ENCODE data around the gene EPB41L2. TPM values are rescaled to one million over a fixed set of nuclear protein-coding genes. Genes with fewer than 3 reads are reported as not detected.

EPB41L2 gene
- total RNA-seq, 2 experiments from 2014 or later: 40.1 to 40.7 TPM

GRCh38 chr6:130870179-130870880, 192.7 kb downstream of the EPB41L2 start:
- Mint-ChIP-seq H3K27ac (no peak overlapping the region), H3K36me3 (peaks cover 9% of the 10 kb centered on the region), H3K4me1 (no peaks in the 10 kb centered on the region), H3K9me3 (no peaks in the 10 kb centered on the region), H3K4me3 (no peak overlapping the region), H3K27me3 (no peaks in the 10 kb centered on the region)
- no peak for DNase-seq

GRCh38 chr6:130869681-130870080, 193.4 kb downstream of the EPB41L2 start:
- H3K27ac Mint-ChIP-seq: no peak overlapping the region
- peaks cover 10% of the 10 kb centered on the region for H3K36me3 Mint-ChIP-seq
- H3K4me1 Mint-ChIP-seq: no peaks in the 10 kb centered on the region
- H3K9me3 Mint-ChIP-seq: no peaks in the 10 kb centered on the region
- H3K4me3 Mint-ChIP-seq: no peak overlapping the region
- no peaks in the 10 kb centered on the region for H3K27me3 Mint-ChIP-seq
- no peak for DNase-seq

- no peak for DNase-seq
- H3K9me3 Mint-ChIP-seq: no peaks in the 10 kb centered on the region
- no peak overlapping the region for H3K27ac Mint-ChIP-seq
- no peaks in the 10 kb centered on the region for H3K27me3 Mint-ChIP-seq
- H3K4me3 Mint-ChIP-seq: no peak overlapping the region
- peaks cover 10% of the 10 kb centered on the region for H3K36me3 Mint-ChIP-seq
- H3K4me1 Mint-ChIP-seq: no peaks in the 10 kb centered on the region
Observed at GRCh38 chr6:130865793-130866192, 197.3 kb downstream of the EPB41L2 start.

- H3K4me3 Mint-ChIP-seq: no peak overlapping the region
- no peak for DNase-seq
- H3K27ac Mint-ChIP-seq: no peak overlapping the region
- no peaks in the 10 kb centered on the region for H3K27me3 Mint-ChIP-seq
- no peaks in the 10 kb centered on the region for H3K4me1 Mint-ChIP-seq
- H3K36me3 Mint-ChIP-seq: peaks cover 2% of the 10 kb centered on the region
- H3K9me3 Mint-ChIP-seq: no peaks in the 10 kb centered on the region
Observed at GRCh38 chr6:130864344-130864743, 198.7 kb downstream of the EPB41L2 start.

- H3K27ac Mint-ChIP-seq: no peak overlapping the region
- DNase-seq: no peak
- no peaks in the 10 kb centered on the region for H3K9me3 Mint-ChIP-seq
Observed at GRCh38 chr6:130863415-130864230, 199.4 kb downstream of the EPB41L2 start.

GRCh38 chr6:130862370-130862769, 200.7 kb downstream of the EPB41L2 start:
- Mint-ChIP-seq H3K4me1 (no peaks in the 10 kb centered on the region), H3K9me3 (no peaks in the 10 kb centered on the region), H3K36me3 (peaks cover 2% of the 10 kb centered on the region), H3K27ac (no peak overlapping the region), H3K27me3 (no peaks in the 10 kb centered on the region), H3K4me3 (no peak overlapping the region)
- DNase-seq: no peak

More at GRCh38 chr6:130863415-130864230, 199.4 kb downstream of the EPB41L2 start:
- H3K27me3 Mint-ChIP-seq: no peaks in the 10 kb centered on the region
- no peak overlapping the region for H3K4me3 Mint-ChIP-seq
- peaks cover 2% of the 10 kb centered on the region for H3K36me3 Mint-ChIP-seq
- no peaks in the 10 kb centered on the region for H3K4me1 Mint-ChIP-seq

GRCh38 chr6:130859161-130859867, 203.7 kb downstream of the EPB41L2 start:
- no peak overlapping the region for H3K4me3 Mint-ChIP-seq
- H3K9me3 Mint-ChIP-seq: no peaks in the 10 kb centered on the region
- no peaks in the 10 kb centered on the region for H3K4me1 Mint-ChIP-seq
- no peak for DNase-seq
- no peaks in the 10 kb centered on the region for H3K27me3 Mint-ChIP-seq
- peaks cover 1% of the 10 kb centered on the region for H3K36me3 Mint-ChIP-seq
- no peak overlapping the region for H3K27ac Mint-ChIP-seq

GRCh38 chr6:130858498-130859160, 204.4 kb downstream of the EPB41L2 start:
- Mint-ChIP-seq H3K27me3 (no peaks in the 10 kb centered on the region), H3K4me3 (no peak overlapping the region), H3K4me1 (no peaks in the 10 kb centered on the region), H3K36me3 (peaks cover 1% of the 10 kb centered on the region), H3K27ac (no peak overlapping the region), H3K9me3 (no peaks in the 10 kb centered on the region)
- no peak for DNase-seq

GRCh38 chr6:130858054-130858453, 205.0 kb downstream of the EPB41L2 start:
- Mint-ChIP-seq H3K27me3 (no peaks in the 10 kb centered on the region), H3K9me3 (no peaks in the 10 kb centered on the region), H3K27ac (no peak overlapping the region), H3K4me1 (no peaks in the 10 kb centered on the region), H3K36me3 (peaks cover 1% of the 10 kb centered on the region), H3K4me3 (no peak overlapping the region)
- no peak for DNase-seq

GRCh38 chr6:130853555-130854183, 209.4 kb downstream of the EPB41L2 start:
- peaks cover 5% of the 10 kb centered on the region for H3K4me1 Mint-ChIP-seq
- no peak overlapping the region for H3K27ac Mint-ChIP-seq
- H3K4me3 Mint-ChIP-seq: no peak overlapping the region
- no peaks in the 10 kb centered on the region for H3K9me3 Mint-ChIP-seq
- peaks cover 1% of the 10 kb centered on the region for H3K36me3 Mint-ChIP-seq
- DNase-seq: no peak
- H3K27me3 Mint-ChIP-seq: no peaks in the 10 kb centered on the region

GRCh38 chr6:130852844-130853554, 210.0 kb downstream of the EPB41L2 start:
- Mint-ChIP-seq H3K4me1 (peaks cover 5% of the 10 kb centered on the region), H3K36me3 (peaks cover 1% of the 10 kb centered on the region), H3K4me3 (no peak overlapping the region), H3K27me3 (no peaks in the 10 kb centered on the region), H3K9me3 (no peaks in the 10 kb centered on the region), H3K27ac (no peak overlapping the region)
- no peak for DNase-seq

- Mint-ChIP-seq H3K27me3 (no peaks in the 10 kb centered on the region), H3K36me3 (peaks cover 1% of the 10 kb centered on the region), H3K4me1 (peaks cover 5% of the 10 kb centered on the region), H3K4me3 (no peak overlapping the region), H3K9me3 (no peaks in the 10 kb centered on the region), H3K27ac (no peak overlapping the region)
- no peak for DNase-seq
Observed at GRCh38 chr6:130851026-130851425, 212.0 kb downstream of the EPB41L2 start.

GRCh38 chr6:130849594-130849993, 213.5 kb downstream of the EPB41L2 start:
- no peak overlapping the region for H3K27ac Mint-ChIP-seq
- no peak overlapping the region for H3K4me3 Mint-ChIP-seq
- H3K9me3 Mint-ChIP-seq: no peaks in the 10 kb centered on the region
- H3K4me1 Mint-ChIP-seq: peaks cover 5% of the 10 kb centered on the region
- no peaks in the 10 kb centered on the region for H3K27me3 Mint-ChIP-seq
- H3K36me3 Mint-ChIP-seq: no peaks in the 10 kb centered on the region
- DNase-seq: no peak

- Mint-ChIP-seq H3K36me3 (no peaks in the 10 kb centered on the region), H3K9me3 (no peaks in the 10 kb centered on the region), H3K4me3 (no peak overlapping the region), H3K27me3 (no peaks in the 10 kb centered on the region), H3K4me1 (peaks cover 5% of the 10 kb centered on the region), H3K27ac (no peak overlapping the region)
- DNase-seq: peak; percentile 12
Observed at GRCh38 chr6:130848945-130849344, 214.1 kb downstream of the EPB41L2 start.

Data from activated naive CD8-positive, alpha-beta T cell treated with anti-CD3 and anti-CD28 coated beads for 36 hours (primary cell).